ENCODE data around the gene GFER.
"Not testable (repeated sequence)": the region's sequence is repeated elsewhere in the genome, so short reads cannot be mapped to it uniquely, and the experiment has no call there.

Gene GFER

DNA sequence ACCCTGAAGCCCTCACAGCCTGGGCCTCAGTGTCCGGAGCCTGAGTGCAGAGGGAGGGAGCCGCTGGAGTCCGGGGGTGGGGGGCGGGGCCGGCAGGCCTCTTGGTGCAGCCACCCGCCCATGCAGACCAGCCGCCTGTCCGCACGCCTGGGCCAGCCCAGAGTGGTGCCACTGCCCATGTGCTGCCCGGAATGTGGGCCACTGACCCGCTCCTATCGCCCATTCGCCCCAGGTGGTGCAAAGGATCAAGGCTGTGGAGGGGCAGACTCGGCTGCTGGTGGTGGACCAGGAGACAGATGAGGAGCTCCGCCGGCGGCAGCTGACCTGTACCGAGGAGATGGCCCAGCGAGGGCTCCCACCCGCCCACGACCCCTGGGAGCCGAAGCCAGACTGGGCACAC, 45.4 kb downstream of the GFER start:
- no peak for DNase-seq

DNA sequence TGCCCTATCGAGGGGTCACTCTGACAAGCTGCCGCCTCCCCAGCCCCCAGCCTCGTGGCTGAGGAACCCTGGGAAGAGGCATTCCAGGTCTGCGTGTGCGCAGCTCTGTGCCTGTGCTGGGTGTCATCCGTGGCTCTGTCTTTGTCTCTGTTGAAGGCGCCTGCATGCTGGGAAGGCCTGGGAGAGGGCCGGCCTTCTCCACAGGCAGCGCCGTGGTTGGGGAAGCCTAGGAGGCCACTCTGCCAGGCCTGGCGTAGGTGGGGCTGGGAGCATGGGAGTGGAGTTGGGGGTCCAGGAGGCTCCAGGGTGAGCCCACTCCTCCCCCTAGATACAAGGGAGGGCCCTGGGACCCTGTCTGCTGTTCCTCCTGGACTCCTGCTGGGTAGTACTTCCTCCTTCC, 46.0 kb downstream of the GFER start:
- no peak for DNase-seq

DNA sequence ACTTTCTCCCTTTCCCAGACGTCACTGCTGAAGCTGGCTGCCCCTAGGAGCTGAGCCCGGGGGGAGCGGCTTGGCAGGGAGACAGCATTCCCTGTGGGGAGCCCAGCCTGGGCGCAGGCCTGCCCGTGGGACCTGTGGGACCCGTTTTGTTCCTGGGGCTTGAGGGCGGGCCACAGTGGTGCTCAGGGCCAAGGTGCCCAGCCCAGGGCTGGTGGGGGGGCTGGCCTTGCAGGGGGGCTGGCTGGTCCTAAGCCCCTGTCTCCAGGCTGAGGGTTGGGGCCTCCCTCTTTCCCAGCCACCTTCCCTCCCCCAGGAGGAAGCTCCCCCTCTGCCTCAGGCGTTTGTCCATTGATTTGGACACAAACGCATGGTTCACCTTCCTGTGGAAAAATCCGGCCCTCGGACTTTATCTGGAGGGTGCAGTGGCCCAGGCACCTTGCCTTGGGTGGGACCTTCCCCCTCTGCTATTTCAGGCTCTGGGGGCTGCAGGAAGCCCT, 47.1 kb downstream of the GFER start:
- no peak for DNase-seq

DNA sequence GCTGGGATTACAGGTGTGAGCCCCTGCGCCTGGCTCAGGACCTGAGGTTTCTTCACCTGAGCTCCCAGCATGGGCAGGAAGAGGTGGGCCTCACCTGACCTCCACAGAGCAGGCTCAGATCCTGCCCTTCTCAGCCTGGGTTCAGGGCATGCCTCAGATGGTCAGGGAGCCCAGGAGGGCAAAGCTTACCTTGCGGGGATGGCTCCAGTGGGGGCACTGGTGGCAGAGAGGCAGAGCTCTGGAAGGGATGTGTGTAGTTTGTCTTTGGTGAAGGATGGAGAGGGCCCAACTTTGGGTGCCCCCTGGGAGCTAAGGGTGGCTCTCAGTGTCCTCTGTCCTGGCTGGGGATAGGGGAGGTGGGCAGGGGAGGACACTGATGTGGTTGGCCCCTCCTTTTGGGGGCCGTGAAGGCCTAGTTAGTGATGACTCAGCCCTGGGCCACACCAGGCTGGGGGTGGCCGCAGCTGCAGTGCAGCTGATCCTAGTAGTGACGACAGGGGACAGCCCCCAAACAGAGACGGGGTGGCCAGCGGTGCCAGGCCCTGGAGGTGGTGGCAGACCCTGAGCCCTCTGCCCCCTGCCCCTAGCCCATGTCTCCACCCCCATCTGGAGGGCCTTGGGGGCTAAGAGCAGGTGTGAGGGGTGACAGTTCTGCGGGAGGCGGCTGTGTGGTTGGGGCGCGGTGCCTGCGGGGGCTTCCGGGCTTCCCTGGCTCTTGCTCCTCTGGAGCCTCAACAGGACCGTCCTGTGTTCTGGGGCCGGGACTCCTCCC, 48.5 kb downstream of the GFER start:
- DNase-seq = no peak

DNA sequence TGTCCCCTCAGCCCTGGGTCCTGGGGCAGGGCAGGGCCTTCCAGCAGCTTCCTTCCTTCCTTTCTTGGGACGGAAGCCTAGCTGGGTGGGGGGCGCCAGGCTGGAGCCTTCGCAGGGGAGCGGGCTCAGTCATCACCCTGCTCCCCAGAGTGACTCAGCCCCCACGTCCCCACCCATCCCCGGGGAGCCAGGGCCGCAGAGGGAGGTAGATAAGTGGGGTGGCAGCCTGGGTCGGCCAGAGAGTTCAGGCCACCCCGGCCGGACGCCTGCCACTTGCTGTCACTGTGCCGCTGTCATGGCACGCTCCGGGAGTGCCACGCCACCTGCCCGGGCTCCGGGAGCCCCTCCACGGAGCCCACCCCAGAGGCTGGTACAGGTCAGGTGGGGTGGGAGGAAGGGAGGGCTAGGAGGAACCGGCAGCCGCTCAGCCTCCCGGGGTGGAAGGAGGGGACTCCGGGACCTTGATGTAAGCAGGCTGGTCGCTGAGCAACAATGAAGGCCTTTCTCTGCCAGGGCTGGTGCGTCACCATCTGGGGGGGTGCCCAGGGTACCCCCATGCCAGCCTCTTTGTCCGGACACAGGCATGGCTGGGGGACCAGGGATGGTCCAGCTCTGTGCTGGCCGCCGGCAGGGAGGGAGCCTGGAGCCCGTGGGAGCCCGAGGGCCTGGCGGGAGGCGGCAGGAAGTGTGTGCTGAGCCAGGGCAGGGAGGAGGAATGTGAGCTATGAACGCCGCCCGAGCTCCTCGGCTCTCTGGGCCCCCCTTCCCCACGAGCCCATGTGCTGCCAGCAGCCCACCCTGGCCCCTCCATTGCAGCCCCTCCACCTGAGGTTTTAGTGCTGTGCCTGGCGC, 49.3 kb downstream of the GFER start:
- DNase-seq = no peak

DNA sequence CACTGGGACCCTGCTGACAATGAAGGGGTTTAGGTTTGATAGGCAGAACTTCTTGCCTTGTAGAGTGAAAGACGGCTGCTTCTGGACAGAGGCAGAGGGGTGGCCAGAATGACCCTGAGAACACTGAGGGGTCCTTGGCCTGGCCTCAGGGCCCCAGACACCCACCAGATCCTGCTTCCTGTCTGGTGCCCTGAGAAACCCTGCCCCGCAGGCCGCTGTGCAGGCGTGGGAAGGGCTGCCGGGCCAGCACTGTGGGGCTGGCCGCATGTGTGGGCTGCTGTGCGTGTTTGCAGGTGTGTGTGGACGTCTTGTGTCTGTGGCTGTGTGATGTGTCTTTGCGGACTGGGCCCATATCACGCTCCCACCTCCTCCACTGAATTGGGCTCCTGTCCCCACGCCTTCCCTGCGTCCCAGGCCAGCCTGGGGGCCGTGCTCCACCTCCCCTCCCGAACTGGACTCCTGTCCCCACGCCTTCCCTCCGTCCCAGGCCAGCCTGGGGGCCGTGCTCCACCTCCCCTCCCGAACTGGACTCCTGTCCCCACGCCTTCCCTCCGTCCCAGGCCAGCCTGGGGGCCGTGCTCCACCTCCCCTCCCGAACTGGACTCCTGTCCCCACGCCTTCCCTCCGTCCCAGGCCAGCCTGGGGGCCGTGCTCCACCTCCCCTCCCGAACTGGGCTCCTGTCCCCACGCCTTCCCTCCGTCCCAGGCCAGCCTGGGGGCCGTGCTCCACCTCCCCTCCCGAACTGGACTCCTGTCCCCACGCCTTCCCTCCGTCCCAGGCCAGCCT, 50.1 kb downstream of the GFER start:
- not testable (repeated sequence) for DNase-seq

DNA sequence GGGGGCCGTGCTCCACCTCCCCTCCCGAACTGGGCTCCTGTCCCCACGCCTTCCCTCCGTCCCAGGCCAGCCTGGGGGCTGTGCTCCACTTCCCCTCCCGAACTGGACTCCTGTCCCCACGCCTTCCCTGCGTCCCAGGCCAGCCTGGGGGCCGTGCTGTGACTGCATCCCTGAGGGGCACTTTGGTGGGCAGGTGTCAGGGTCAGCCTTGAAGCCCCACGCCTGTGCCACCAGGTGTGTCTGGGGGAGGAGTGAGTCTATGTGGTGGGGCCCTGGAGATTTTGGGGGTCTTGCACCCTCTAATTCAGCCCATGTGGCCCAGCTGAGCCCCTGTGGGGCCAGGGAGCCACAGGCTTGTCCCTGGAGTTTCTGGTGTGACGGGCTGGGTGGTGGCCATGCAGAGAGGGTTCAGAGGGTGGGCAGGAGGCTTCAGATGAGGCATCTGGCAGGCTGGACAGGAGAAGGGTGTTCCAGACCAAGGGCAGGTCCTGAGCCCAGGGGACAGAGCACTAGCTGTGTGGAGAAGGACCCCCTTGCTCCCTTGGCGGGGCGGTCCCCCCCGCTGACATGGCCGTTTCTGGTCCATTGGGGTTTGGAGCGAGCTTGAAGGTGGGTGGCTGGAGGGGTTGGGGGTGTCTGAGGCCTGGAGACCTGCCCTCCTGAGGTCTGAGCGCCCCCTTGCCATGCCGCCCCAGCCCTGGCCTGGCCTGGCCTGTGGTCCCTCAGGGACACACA, 50.9 kb downstream of the GFER start:
- DNase-seq = no peak

DNA sequence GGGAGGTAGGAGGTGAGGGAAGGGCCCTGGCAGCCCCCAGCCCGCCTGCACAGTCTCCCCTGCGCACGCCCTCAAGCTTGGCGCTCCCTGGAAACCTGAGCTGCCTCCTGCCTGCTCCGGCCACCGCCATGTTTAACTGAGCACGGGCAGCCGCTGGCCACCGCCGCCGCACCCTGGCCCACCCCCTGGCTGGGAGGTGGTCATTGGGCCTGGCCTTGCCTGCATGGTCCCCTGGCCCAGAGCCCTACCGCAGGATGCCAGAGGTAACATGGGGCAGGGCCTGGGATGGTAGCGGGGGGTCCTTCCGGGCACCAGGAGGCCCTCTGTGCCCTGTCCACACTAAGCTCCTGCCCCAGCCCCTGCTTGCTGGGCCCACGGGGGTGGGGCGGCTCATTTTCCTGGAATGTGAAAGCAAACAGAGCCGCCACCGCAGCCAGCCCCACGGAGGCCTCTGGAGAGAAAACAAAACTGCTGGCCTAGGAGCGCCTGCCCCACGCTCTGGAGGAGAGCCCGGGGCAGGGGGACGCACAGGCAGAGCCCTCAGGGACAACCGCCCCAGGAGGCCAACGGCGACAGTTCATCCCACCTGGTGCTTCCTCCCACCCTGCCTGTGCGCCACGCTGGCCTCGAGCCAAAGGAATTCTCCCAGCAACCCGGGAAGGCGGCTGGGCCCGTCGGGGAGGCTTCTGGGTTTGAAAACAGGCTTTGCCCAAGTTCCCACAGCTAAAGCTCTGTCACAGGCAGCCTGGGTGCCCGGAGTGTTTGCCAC, 51.6 kb downstream of the GFER start:
- no peak for DNase-seq

DNA sequence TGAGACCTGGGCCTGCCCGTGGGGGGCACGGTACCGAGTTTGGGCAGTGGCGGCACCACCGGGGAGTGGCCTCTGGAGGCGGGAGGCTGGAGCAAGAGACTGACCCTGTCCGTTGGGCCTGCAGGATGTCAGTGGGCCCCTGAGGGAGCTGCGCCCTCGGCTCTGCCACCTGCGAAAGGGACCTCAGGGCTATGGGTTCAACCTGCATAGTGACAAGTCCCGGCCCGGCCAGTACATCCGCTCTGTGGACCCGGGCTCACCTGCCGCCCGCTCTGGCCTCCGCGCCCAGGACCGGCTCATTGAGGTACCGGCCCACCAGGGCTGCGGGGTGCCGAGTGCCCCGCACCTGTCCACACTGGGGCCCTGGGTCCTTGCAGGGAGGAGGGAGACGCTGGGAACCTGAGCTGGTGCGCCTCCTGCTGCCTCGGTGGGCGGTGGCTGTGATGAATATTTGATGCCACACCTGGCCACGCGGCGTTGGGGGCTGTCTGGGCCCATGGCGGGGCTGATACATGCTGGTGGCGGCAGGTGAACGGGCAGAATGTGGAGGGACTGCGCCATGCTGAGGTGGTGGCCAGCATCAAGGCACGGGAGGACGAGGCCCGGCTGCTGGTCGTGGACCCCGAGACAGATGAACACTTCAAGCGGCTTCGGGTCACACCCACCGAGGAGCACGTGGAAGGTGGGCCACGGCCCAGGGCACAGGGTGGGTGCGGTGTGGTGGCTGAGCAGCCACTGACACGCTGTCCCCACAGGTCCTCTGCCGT, 52.4 kb downstream of the GFER start:
- no peak for DNase-seq

DNA sequence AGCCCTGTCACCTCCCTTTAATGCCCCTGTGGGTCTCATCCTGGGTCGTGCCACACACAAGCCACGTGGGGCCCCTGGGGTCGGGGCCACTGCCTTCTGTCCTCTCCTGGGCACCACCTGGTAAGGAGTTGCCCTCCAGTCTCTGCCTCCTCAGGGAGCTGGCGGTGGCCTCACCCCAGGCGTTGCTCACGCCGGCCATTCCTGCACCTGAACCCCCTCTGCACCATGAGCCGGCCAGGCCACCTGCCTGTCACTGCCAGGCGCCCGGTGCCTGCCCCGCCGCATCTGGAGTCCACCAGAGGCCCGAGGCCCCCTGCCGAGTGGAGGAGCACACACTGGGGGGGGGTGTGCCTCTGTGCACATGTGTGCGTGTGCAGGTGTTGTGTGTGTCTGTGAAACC, 53.1 kb downstream of the GFER start:
- no peak for DNase-seq

All from stimulated activated naive CD4-positive, alpha-beta T cell treated with Interleukin-2 at 50 U/mL for 16 hours (primary cell).